GM19351 (cell line): ENCODE measurements around the gene CD247.

ENCODE experiments used
- ATAC-seq: cut with Tn5 transposase; IDR thresholded peaks from one replicate; pipeline ENCODE4 v1.9.1; 2021; ENCODE audit warnings: mild to moderate bottlenecking, moderate library complexity; ENCODE audit not compliant: unreplicated experiment

CD247 gene

GRCh38 chr1:167542109-167543032 lies 24.0 kb upstream of the CD247 start:
- ATAC-seq, result no peak

- no peak for ATAC-seq
Measured at GRCh38 chr1:167541610-167542009, 23.3 kb upstream of the CD247 start.

- ATAC-seq, result no peak
Measured at GRCh38 chr1:167541003-167541402, 22.7 kb upstream of the CD247 start.

GRCh38 chr1:167538657-167539056 lies 20.3 kb upstream of the CD247 start:
- ATAC-seq, result no peak

GRCh38 chr1:167533851-167534300 lies 15.5 kb upstream of the CD247 start:
- ATAC-seq, result peak; percentile 49

GRCh38 chr1:167532964-167533824 lies 14.9 kb upstream of the CD247 start:
- ATAC-seq, result peak; percentile 13

- ATAC-seq, result no peak
Measured at GRCh38 chr1:167532375-167532774, 14.0 kb upstream of the CD247 start.

- ATAC-seq, result no peak
Measured at GRCh38 chr1:167529829-167530474, 11.6 kb upstream of the CD247 start.

- ATAC-seq, result no peak
Measured at GRCh38 chr1:167528057-167528728, 9.9 kb upstream of the CD247 start.

GRCh38 chr1:167526667-167527383 lies 8.5 kb upstream of the CD247 start:
- ATAC-seq, result no peak

- no peak for ATAC-seq
Measured at GRCh38 chr1:167524651-167525050, 6.3 kb upstream of the CD247 start.

GRCh38 chr1:167522246-167522645 lies 3.9 kb upstream of the CD247 start:
- no peak for ATAC-seq

GRCh38 chr1:167520711-167521206 lies 2.4 kb upstream of the CD247 start:
- ATAC-seq, result no peak

- ATAC-seq, result no peak
Measured at GRCh38 chr1:167517535-167518330, 596 bp downstream of the CD247 start.

GRCh38 chr1:167516404-167517388 lies 1.6 kb downstream of the CD247 start:
- no peak for ATAC-seq

GRCh38 chr1:167515893-167516321 lies 2.4 kb downstream of the CD247 start:
- no peak for ATAC-seq

- no peak for ATAC-seq
Measured at GRCh38 chr1:167515461-167515860, 2.9 kb downstream of the CD247 start.

GRCh38 chr1:167514288-167514687 lies 4.0 kb downstream of the CD247 start:
- no peak for ATAC-seq
